ENCODE data around the gene SDK2.

Gene SDK2

GRCh38 chr17:73297934-73298861, 346.0 kb downstream of the SDK2 start:
- DNase-seq (ENCODE audit: low spot score) = no peak

GRCh38 chr17:73293480-73293911, 350.7 kb downstream of the SDK2 start:
- no peak for DNase-seq (ENCODE audit: low spot score)

GRCh38 chr17:73293031-73293430, 351.2 kb downstream of the SDK2 start:
- DNase-seq (ENCODE audit: low spot score) = no peak

- DNase-seq (ENCODE audit: low spot score) = no peak
Observed at GRCh38 chr17:73292031-73292531, 352.2 kb downstream of the SDK2 start.

- DNase-seq (ENCODE audit: low spot score) = no peak
Observed at GRCh38 chr17:73291260-73291801, 352.9 kb downstream of the SDK2 start.

GRCh38 chr17:73290399-73291259, 353.6 kb downstream of the SDK2 start:
- no peak for DNase-seq (ENCODE audit: low spot score)

GRCh38 chr17:73289549-73290254, 354.5 kb downstream of the SDK2 start:
- no peak for DNase-seq (ENCODE audit: low spot score)

GRCh38 chr17:73288534-73289302, 355.5 kb downstream of the SDK2 start:
- no peak for DNase-seq (ENCODE audit: low spot score)

- no peak for DNase-seq (ENCODE audit: low spot score)
Observed at GRCh38 chr17:73286863-73287296, 357.4 kb downstream of the SDK2 start.

- DNase-seq (ENCODE audit: low spot score) = no peak
Observed at GRCh38 chr17:73285916-73286862, 358.1 kb downstream of the SDK2 start.

GRCh38 chr17:73285603-73285908, 358.7 kb downstream of the SDK2 start:
- no peak for DNase-seq (ENCODE audit: low spot score)

- no peak for DNase-seq (ENCODE audit: low spot score)
Observed at GRCh38 chr17:73284906-73285602, 359.2 kb downstream of the SDK2 start.
